Measurements from ENCODE around the gene RAD54L. TPM values are rescaled to one million over a fixed set of nuclear protein-coding genes. Genes with fewer than 3 reads are reported as not detected.
"Not testable (repeated sequence)": the region's sequence is repeated elsewhere in the genome, so short reads cannot be mapped to it uniquely, and the experiment has no call there.

RAD54L gene
- total RNA-seq, 4 donors from 2014 or later, result 1.3 to 2.1 (median 1.5) TPM; not detected in 1

GRCh38 chr1:46309401-46310159 is 62.0 kb downstream of the RAD54L start:
- Histone ChIP-seq H3K36me3 (peaks cover 2 to 51% (median 32%) of the 10 kb centered on the region in 3 donors), H3K9me3 (no peaks in the 10 kb centered on the region), H3K27ac (no peak overlapping the region), H3K27me3 (no peaks in the 10 kb centered on the region), H3K4me3 (no peak overlapping the region), H3K4me1 (peaks cover 0 to 30% (median 7%) of the 10 kb centered on the region in 4 donors)
- TF ChIP-seq POLR2A (IDR thresholded peaks at IDR 0.05) (no peak), EP300 (IDR thresholded peaks at IDR 0.05) (no peak), CTCF (IDR thresholded peaks at IDR 0.05) (no peak)
- WGBS, 2 donors, result 89 to 90% methylated on average over 16 of the region's 16 CpGs
- no peak for DNase-seq (ENCODE audit: low spot score in 2 of 2)

- no peaks in the 10 kb centered on the region for H3K9me3 ChIP-seq
- TF ChIP-seq CTCF (IDR thresholded peaks at IDR 0.05), result no peak
- no peak for TF ChIP-seq POLR2A (IDR thresholded peaks at IDR 0.05)
- TF ChIP-seq EP300 (IDR thresholded peaks at IDR 0.05), result no peak
- no peak for DNase-seq (ENCODE audit: low spot score in 2 of 2)
- no peak overlapping the region for H3K4me3 ChIP-seq
- H3K27me3 ChIP-seq, result no peaks in the 10 kb centered on the region
- 95% methylated on average over 4 of the region's 4 CpGs for WGBS, 2 donors
- no peak overlapping the region for H3K27ac ChIP-seq
- H3K4me1 ChIP-seq, result peaks cover 0 to 23% (median under 1%) of the 10 kb centered on the region in 4 donors
- H3K36me3 ChIP-seq, result peaks cover 5 to 58% (median 32%) of the 10 kb centered on the region in 3 donors
Measured at GRCh38 chr1:46310321-46310720, 62.8 kb downstream of the RAD54L start.

GRCh38 chr1:46315669-46316403 is 68.3 kb downstream of the RAD54L start:
- DNase-seq (ENCODE audit: low spot score in 2 of 2), result no peak
- WGBS, 2 donors, result 75 to 82% methylated on average over 3 of the region's 3 CpGs
- H3K4me3 ChIP-seq, result no peak overlapping the region
- no peaks in the 10 kb centered on the region for H3K27me3 ChIP-seq
- no peaks in the 10 kb centered on the region for H3K4me1 ChIP-seq
- no peak overlapping the region for H3K27ac ChIP-seq
- peaks cover 5 to 72% (median 23%) of the 10 kb centered on the region in 3 donors for H3K36me3 ChIP-seq
- H3K9me3 ChIP-seq, result no peaks in the 10 kb centered on the region
- no peak for TF ChIP-seq POLR2A (IDR thresholded peaks at IDR 0.05)

GRCh38 chr1:46317323-46317722 is 69.8 kb downstream of the RAD54L start:
- no peak for DNase-seq (ENCODE audit: low spot score in 2 of 2)
- no peak overlapping the region for H3K27ac ChIP-seq
- WGBS, 2 donors, result 93 to 95% methylated on average over 1 of the region's 1 CpG
- no peaks in the 10 kb centered on the region for H3K27me3 ChIP-seq
- no peaks in the 10 kb centered on the region for H3K4me1 ChIP-seq
- H3K9me3 ChIP-seq, result no peaks in the 10 kb centered on the region
- no peak overlapping the region for H3K4me3 ChIP-seq
- H3K36me3 ChIP-seq, result peaks cover 2 to 57% (median 12%) of the 10 kb centered on the region in 3 donors
- TF ChIP-seq CTCF (IDR thresholded peaks at IDR 0.05) (no peak), POLR2A (IDR thresholded peaks at IDR 0.05) (no peak), EP300 (IDR thresholded peaks at IDR 0.05) (no peak)

GRCh38 chr1:46319301-46319700 is 71.7 kb downstream of the RAD54L start:
- not testable (repeated sequence) for DNase-seq (ENCODE audit: low spot score in 2 of 2); H3K27me3 ChIP-seq; H3K4me1 ChIP-seq; H3K9me3 ChIP-seq; H3K4me3 ChIP-seq; H3K27ac ChIP-seq
- peaks cover 0 to 37% (median 2%) of the 10 kb centered on the region in 3 donors for H3K36me3 ChIP-seq
- 91 to 96% methylated on average over 6 of the region's 6 CpGs for WGBS, 2 donors

GRCh38 chr1:46319960-46320914 is 72.7 kb downstream of the RAD54L start:
- H3K4me1 ChIP-seq; H3K27ac ChIP-seq; DNase-seq (ENCODE audit: low spot score in 2 of 2); H3K4me3 ChIP-seq; H3K9me3 ChIP-seq; H3K27me3 ChIP-seq: not testable (repeated sequence)
- H3K36me3 ChIP-seq, result peaks cover 0 to 28% (median 0%) of the 10 kb centered on the region in 3 donors
- 72 to 73% methylated on average over 13 of the region's 13 CpGs for WGBS, 2 donors

GRCh38 chr1:46322191-46322590 is 74.6 kb downstream of the RAD54L start:
- not testable (repeated sequence) for H3K27me3 ChIP-seq; DNase-seq (ENCODE audit: low spot score in 2 of 2); H3K4me3 ChIP-seq; H3K4me1 ChIP-seq; H3K36me3 ChIP-seq; H3K27ac ChIP-seq; H3K9me3 ChIP-seq
- WGBS, 2 donors, result 86 to 92% methylated on average over 6 of the region's 6 CpGs

- not testable (repeated sequence) for H3K27ac ChIP-seq; H3K36me3 ChIP-seq; H3K4me3 ChIP-seq; DNase-seq (ENCODE audit: low spot score in 2 of 2); H3K4me1 ChIP-seq; H3K27me3 ChIP-seq; H3K9me3 ChIP-seq
- WGBS, 2 donors, result 88 to 91% methylated on average over 11 of the region's 11 CpGs
Measured at GRCh38 chr1:46325285-46326076, 77.9 kb downstream of the RAD54L start.
